Mesendoderm (in vitro differentiated cells): ENCODE results near the gene SRGAP2C.
"Not testable (repeated sequence)": the region's sequence is repeated elsewhere in the genome, so short reads cannot be mapped to it uniquely, and the experiment has no call there.

Source experiments
- DNase-seq: peaks from one replicate; pipeline ENCODE4 v3.0.0; 2013
- H2AK5ac ChIP-seq: 2 replicates; pipeline ENCODE4 v1.6.1; 2013; ENCODE audit warnings: low read length, inconsistent platforms
- H2BK120ac ChIP-seq: 2 replicates; pipeline ENCODE4 v1.6.1; 2013; ENCODE audit warnings: low read depth, mild to moderate bottlenecking, low read length, moderate library complexity, mixed read lengths
- H2BK15ac ChIP-seq: replicated peaks from 2 replicates; pipeline ENCODE4 v1.6.1; 2013; ENCODE audit warnings: low read depth, mild to moderate bottlenecking, moderate library complexity
- H2BK5ac ChIP-seq: 2 replicates; pipeline ENCODE4 v1.6.1; 2013; ENCODE audit warnings: low read length, inconsistent platforms
- H3K18ac ChIP-seq: 2 replicates; pipeline ENCODE4 v1.6.1; 2013; ENCODE audit warnings: mild to moderate bottlenecking, low read length, mixed read lengths
- H3K23ac ChIP-seq: one replicate; pipeline ENCODE4 v1.6.1; 2013; ENCODE audit warnings: low read length
- H3K27ac ChIP-seq: 2 replicates; pipeline ENCODE4 v1.5.1; 2013; ENCODE audit warnings: low read depth, mild to moderate bottlenecking, inconsistent platforms, low read length, moderate library complexity
- H3K27me3 ChIP-seq: 2 replicates; pipeline ENCODE4 v1.6.1; 2013; ENCODE audit warnings: low read length, control low read depth, mild to moderate bottlenecking, inconsistent platforms; ENCODE audit not compliant: insufficient read depth, poor library complexity
- H3K36me3 ChIP-seq: 2 replicates; pipeline ENCODE4 v1.6.1; 2013; ENCODE audit warnings: low read length, inconsistent platforms; ENCODE audit not compliant: control insufficient read depth, insufficient read depth
- H3K4ac ChIP-seq: one replicate; pipeline ENCODE4 v1.6.1; 2013; ENCODE audit warnings: low read depth, mild to moderate bottlenecking, low read length, moderate library complexity
- H3K4me1 ChIP-seq: 2 replicates; pipeline ENCODE4 v1.6.1; 2013; ENCODE audit warnings: low read depth, low read length, inconsistent platforms; ENCODE audit not compliant: control insufficient read depth
- H3K4me2 ChIP-seq: 2 replicates; pipeline ENCODE4 v1.6.1; 2013; ENCODE audit warnings: low read length
- H3K4me3 ChIP-seq: 2 replicates; pipeline ENCODE4 v1.5.1; 2013; ENCODE audit warnings: mild to moderate bottlenecking, low read length
- H3K56ac ChIP-seq: one replicate; pipeline ENCODE4 v1.6.1; 2013; ENCODE audit warnings: low read length
- H3K79me1 ChIP-seq: 2 replicates; pipeline ENCODE4 v1.6.1; 2013; ENCODE audit warnings: low read length, inconsistent platforms
- H3K79me2 ChIP-seq: 2 replicates; pipeline ENCODE4 v1.6.1; 2013; ENCODE audit warnings: mild to moderate bottlenecking, low read length; ENCODE audit not compliant: control insufficient read depth, insufficient read depth
- H3K9ac ChIP-seq: 2 replicates; pipeline ENCODE4 v1.6.1; 2013; ENCODE audit warnings: low read length, inconsistent platforms
- H4K5ac ChIP-seq: one replicate; pipeline ENCODE4 v1.6.1; 2013; ENCODE audit warnings: low read length
- H4K8ac ChIP-seq: one replicate; pipeline ENCODE4 v1.6.1; 2013; ENCODE audit warnings: low read depth, mild to moderate bottlenecking, control low read depth, low read length, moderate library complexity
- WGBS: extraction: QIAGEN DNeasy Blood & Tissue Kit; methylation state at CpG from one replicate; pipeline ENCODE4 v1.1.7; 2013; ENCODE audit warnings: low lambda C conversion rate, missing lambda C conversion rate; ENCODE audit not compliant: insufficient coverage; ENCODE audit errors: extremely low coverage; 5-methylcytosine and 5-hydroxymethylcytosine counted together

The SRGAP2C gene

GRCh38 chr1:121226295-121226904 lies 41.6 kb downstream of the SRGAP2C start:
- not testable (repeated sequence) for H2BK120ac ChIP-seq, H3K4me1 ChIP-seq, H3K79me2 ChIP-seq, H3K79me1 ChIP-seq, H3K9ac ChIP-seq, H3K56ac ChIP-seq, H4K8ac ChIP-seq, H3K27ac ChIP-seq, H3K4me3 ChIP-seq, H3K23ac ChIP-seq, H4K5ac ChIP-seq, DNase-seq, H2AK5ac ChIP-seq, H3K4me2 ChIP-seq, H3K27me3 ChIP-seq, H2BK5ac ChIP-seq, H2BK15ac ChIP-seq, H3K36me3 ChIP-seq, H3K18ac ChIP-seq, H3K4ac ChIP-seq
- WGBS, result no CpG with 5 or more reads among the region's 4 CpGs

GRCh38 chr1:121226925-121227324 lies 42.1 kb downstream of the SRGAP2C start:
- WGBS, result no CpG with 5 or more reads among the region's 2 CpGs
- not testable (repeated sequence) for H3K4me2 ChIP-seq, H3K18ac ChIP-seq

GRCh38 chr1:121227544-121228330 lies 43.0 kb downstream of the SRGAP2C start:
- H3K4ac ChIP-seq, H3K27ac ChIP-seq, H3K4me3 ChIP-seq, H2BK15ac ChIP-seq, H3K18ac ChIP-seq, H3K56ac ChIP-seq, H4K5ac ChIP-seq, H3K79me1 ChIP-seq, H2BK120ac ChIP-seq, H2AK5ac ChIP-seq, H3K36me3 ChIP-seq, H2BK5ac ChIP-seq, H3K79me2 ChIP-seq, H3K23ac ChIP-seq, DNase-seq, H3K27me3 ChIP-seq, H4K8ac ChIP-seq, H3K9ac ChIP-seq, H3K4me2 ChIP-seq, H3K4me1 ChIP-seq: not testable (repeated sequence)
- no CpG with 5 or more reads among the region's 9 CpGs for WGBS

More at GRCh38 chr1:121226925-121227324, 42.1 kb downstream of the SRGAP2C start:
- not testable (repeated sequence) for H4K5ac ChIP-seq, H3K4ac ChIP-seq, H3K23ac ChIP-seq, H2BK120ac ChIP-seq, H3K9ac ChIP-seq, H3K56ac ChIP-seq, H3K27ac ChIP-seq, H3K27me3 ChIP-seq, DNase-seq, H3K79me2 ChIP-seq, H3K4me1 ChIP-seq, H3K4me3 ChIP-seq, H2AK5ac ChIP-seq, H2BK15ac ChIP-seq, H4K8ac ChIP-seq, H3K79me1 ChIP-seq, H3K36me3 ChIP-seq, H2BK5ac ChIP-seq

GRCh38 chr1:121230636-121231035 lies 45.9 kb downstream of the SRGAP2C start:
- not testable (repeated sequence) for H4K5ac ChIP-seq, H3K27ac ChIP-seq, H2BK15ac ChIP-seq, H3K4ac ChIP-seq, H3K18ac ChIP-seq, DNase-seq, H3K4me1 ChIP-seq, H3K4me3 ChIP-seq, H3K36me3 ChIP-seq, H3K79me1 ChIP-seq, H3K56ac ChIP-seq, H4K8ac ChIP-seq, H2AK5ac ChIP-seq, H2BK5ac ChIP-seq, H3K23ac ChIP-seq, H3K9ac ChIP-seq, H2BK120ac ChIP-seq, H3K27me3 ChIP-seq, H3K79me2 ChIP-seq, H3K4me2 ChIP-seq
- no CpG with 5 or more reads among the region's 4 CpGs for WGBS

GRCh38 chr1:121232445-121233125 lies 47.8 kb downstream of the SRGAP2C start:
- not testable (repeated sequence) for H2BK5ac ChIP-seq, H3K4me1 ChIP-seq, H3K56ac ChIP-seq, H3K27ac ChIP-seq, H4K5ac ChIP-seq, H3K23ac ChIP-seq, H3K4me3 ChIP-seq, H3K18ac ChIP-seq, H3K27me3 ChIP-seq, H3K9ac ChIP-seq, H3K79me1 ChIP-seq, H2BK15ac ChIP-seq, H4K8ac ChIP-seq, H2BK120ac ChIP-seq, DNase-seq, H3K79me2 ChIP-seq, H2AK5ac ChIP-seq, H3K4ac ChIP-seq, H3K4me2 ChIP-seq, H3K36me3 ChIP-seq
- no CpG with 5 or more reads among the region's 4 CpGs for WGBS
